GM12878 (cell line): ENCODE data around the gene FLT4. TPM values are rescaled to one million over a fixed set of nuclear protein-coding genes. Genes with fewer than 3 reads are reported as not detected.

ENCODE experiments used
- ATAC-seq: fragments of 200-7000 bp; cut with Tn5 transposase; 3 replicates; pipeline ENCODE4 v1.9.1; 2020; ENCODE audit warnings: mild to moderate bottlenecking, moderate library complexity
- BruUV-seq: library from RNA; stranded (reverse); fragments of 400-500 nt; replicated peaks from 2 replicates; lab custom pipeline; 2021; lab: Mats Ljungman, UMichigan
- CTCF ChIA-PET: fragments of 300-600 bp; sonication (Branson Sonifier 250); formaldehyde crosslinking; extraction: SDS; loops from one replicate; lab custom pipeline; 2021; ENCODE audit warnings: inconsistent platforms; lab: Yijun Ruan, JAX
- POLR2A ChIA-PET: fragments of 350-600 bp; formaldehyde crosslinking; extraction: SDS; loops from one replicate; lab custom pipeline; 2021; ENCODE audit warnings: inconsistent platforms; lab: Charles Lee
- RAD21 ChIA-PET: fragments of 300-600 bp; sonication (Branson Sonifier 250); formaldehyde crosslinking; loops from one replicate; lab custom pipeline; 2023; ENCODE audit warnings: antibody characterized with exemption; ENCODE audit not compliant: unreplicated experiment; lab: Charles Lee
- SMC1A ChIA-PET: fragments of 300-600 bp; sonication (Branson Sonifier 250); formaldehyde crosslinking; loops from one replicate; lab custom pipeline; 2023; ENCODE audit not compliant: unreplicated experiment, uncharacterized antibody; lab: Charles Lee
- DNase-seq: peaks from one replicate; pipeline ENCODE4 v3.0.0-alpha.2; 2011; ENCODE audit warnings: low read depth, low spot score
- FAIRE-seq: peaks from 3 replicates; lab custom pipeline; 2011; peaks lifted over from hg19 to GRCh38; lab: Jason Lieb, UNC
- H2AFZ ChIP-seq: 2 replicates; pipeline ENCODE4 v1.6.0; 2011; ENCODE audit warnings: low read depth, low read length, control low read depth; ENCODE audit not compliant: control insufficient read depth
- H3K27ac ChIP-seq: 2 replicates; pipeline ENCODE4 v1.5.1; 2011; ENCODE audit warnings: control low read depth; ENCODE audit not compliant: control insufficient read depth, insufficient read depth
- H3K27me3 ChIP-seq, 2 experiments: replicated peaks in 1 of 2; 2 replicates each; pipeline versions ENCODE4 v1.6.0 to v1.6.1; 2011; ENCODE audit warnings: low read length in 1 of 2; ENCODE audit not compliant: control insufficient read depth in 2 of 2, insufficient read depth in 2 of 2
- H3K36me3 ChIP-seq, 2 experiments: 2 replicates each; pipeline ENCODE4 v1.5.1; 2011; ENCODE audit warnings: low read length in 1 of 2; ENCODE audit not compliant: control insufficient read depth in 2 of 2, insufficient read depth in 2 of 2
- H3K4me1 ChIP-seq: 2 replicates; pipeline ENCODE4 v1.6.1; 2011; ENCODE audit warnings: mild to moderate bottlenecking, low read length, moderate library complexity, mixed read lengths; ENCODE audit not compliant: control insufficient read depth, insufficient read depth
- H3K4me2 ChIP-seq: 2 replicates; pipeline ENCODE4 v1.6.0; 2011; ENCODE audit warnings: control low read depth; ENCODE audit not compliant: control insufficient read depth, insufficient read depth
- H3K4me3 ChIP-seq: fragments of 200-600 bp; sonication (generic); 2 replicates; pipeline ENCODE4 v1.5.1; 2016
- H3K79me2 ChIP-seq: 2 replicates; pipeline ENCODE4 v1.6.0; 2011; ENCODE audit warnings: low read length; ENCODE audit not compliant: control insufficient read depth, insufficient read depth
- H3K9ac ChIP-seq: 2 replicates; pipeline ENCODE4 v1.8.0; 2011; ENCODE audit warnings: low read length, control low read depth, mixed read lengths; ENCODE audit not compliant: control insufficient read depth, insufficient read depth
- H3K9me3 ChIP-seq: replicated peaks from 3 replicates; pipeline ENCODE4 v1.5.1; 2011; ENCODE audit warnings: mild to moderate bottlenecking, low read length; ENCODE audit not compliant: control insufficient read depth, insufficient read depth
- H4K20me1 ChIP-seq: 2 replicates; pipeline ENCODE4 v1.6.0; 2011; ENCODE audit not compliant: control insufficient read depth, insufficient read depth
- BRCA1 ChIP-seq: IDR thresholded peaks from 2 replicates; pipeline ENCODE4 v1.6.1; 2011; ENCODE audit warnings: low read depth, low read length, improper control_type of control experiment
- CHD2 ChIP-seq: IDR thresholded peaks from 2 replicates; pipeline ENCODE4 v1.6.1; 2011; ENCODE audit warnings: low read depth, low read length, improper control_type of control experiment, borderline replicate concordance
- CHD4 ChIP-seq: fragments of 200-600 bp; sonication (generic); IDR thresholded peaks from 2 replicates; pipeline ENCODE4 v1.6.1; 2016; ENCODE audit warnings: mild to moderate bottlenecking
- EGR1 ChIP-seq, 2 experiments: IDR thresholded peaks; 1 replicate in 1 of 2; 2 replicates in 1 of 2; pipeline ENCODE4 v1.6.1; 2011 to 2012; ENCODE audit warnings: low read depth in 2 of 2, low read length in 2 of 2, borderline replicate concordance in 1 of 2, mild to moderate bottlenecking in 1 of 2, moderate library complexity in 1 of 2
- IRF4 ChIP-seq: IDR thresholded peaks from 2 replicates; pipeline ENCODE4 v1.6.1; 2011; ENCODE audit warnings: low read depth, low read length
- IRF5 ChIP-seq: fragments of 450-650 bp; IDR thresholded peaks from 2 replicates; pipeline ENCODE4 v1.6.1; 2017; ENCODE audit warnings: borderline replicate concordance
- NBN ChIP-seq: fragments of 450-650 bp; IDR thresholded peaks from 2 replicates; pipeline ENCODE4 v1.6.1; 2016
- NR2C1 ChIP-seq: fragments of 450-650 bp; IDR thresholded peaks from 2 replicates; pipeline ENCODE4 v1.6.1; 2017; ENCODE audit warnings: antibody characterized with exemption, mild to moderate bottlenecking, moderate library complexity
- PAX5 ChIP-seq: IDR thresholded peaks from 2 replicates; pipeline ENCODE4 v1.6.1; 2011; ENCODE audit warnings: low read depth, low read length, borderline replicate concordance
- PML ChIP-seq: IDR thresholded peaks from 2 replicates; pipeline ENCODE4 v1.6.1; 2012; ENCODE audit warnings: low read length, inconsistent platforms
- RBBP5 ChIP-seq: fragments of 200-600 bp; sonication (generic); conservative IDR thresholded peaks from 2 replicates; pipeline ENCODE4 v1.6.1; 2016
- STAT1 ChIP-seq: fragments of 450-650 bp; conservative IDR thresholded peaks from 2 replicates; pipeline ENCODE4 v1.6.1; 2014; ENCODE audit warnings: antibody characterized with exemption, mild to moderate bottlenecking
- STAT3 ChIP-seq: IDR thresholded peaks from 2 replicates; pipeline ENCODE4 v1.6.1; 2011; ENCODE audit warnings: low read depth, low read length, improper control_type of control experiment
- TARDBP ChIP-seq: IDR thresholded peaks from 2 replicates; pipeline ENCODE4 v1.6.1; 2016; ENCODE audit warnings: borderline replicate concordance
- ZBTB11 ChIP-seq: fragments of 450-650 bp; formaldehyde crosslinking; IDR thresholded peaks from 2 replicates; pipeline ENCODE4 v1.5.0; 2022; ENCODE audit warnings: mild to moderate bottlenecking, missing genetic modification characterization
- ZBTB33 ChIP-seq: fragments of 450-650 bp; IDR thresholded peaks from 2 replicates; pipeline ENCODE4 v1.6.1; 2017; ENCODE audit warnings: mild to moderate bottlenecking
- ZNF217 ChIP-seq: fragments of 450-650 bp; IDR thresholded peaks from 2 replicates; pipeline ENCODE4 v1.6.1; 2017; ENCODE audit warnings: antibody characterized with exemption, mild to moderate bottlenecking
- ZSCAN29 ChIP-seq: fragments of 450-650 bp; IDR thresholded peaks from 2 replicates; pipeline ENCODE4 v1.6.1; 2017; ENCODE audit warnings: mild to moderate bottlenecking, moderate library complexity
- WGBS: methylation state at CpG from one replicate; pipeline ENCODE4 v1.1.6; 2016; ENCODE audit warnings: low lambda C conversion rate; ENCODE audit not compliant: insufficient replicate concordance, insufficient coverage; ENCODE audit errors: missing lambda C conversion rate; 5-methylcytosine and 5-hydroxymethylcytosine counted together
- in situ Hi-C: fragments of 300-500 bp; cut with MboI; formaldehyde crosslinking; loops from 9 replicates; pipeline ENCODE4 v1.14.3; 2018; ENCODE audit warnings: mixed read lengths
- intact Hi-C: fragments of 100-400 bp; cut with micrococcal nuclease; formaldehyde crosslinking; loops from one replicate; pipeline ENCODE4 v1.14.2; 2022; ENCODE audit not compliant: unreplicated experiment
- polyA plus RNA-seq, 11 experiments: library from polyadenylated mRNA; depleted of rRNA in 4 of 11; unstranded in 6 of 11; stranded (reverse) in 5 of 11; fragments of >200 nt; fragmentation: Nextera tagmentation in 4 of 11; fragmentation: Illumina TruSeq in 1 of 11; extraction: Ambion mirVana in 4 of 11; extraction: Trizol in 1 of 11; gene quantifications; 1 replicate in 1 of 11; 2 replicates in 10 of 11; pipeline versions ENCODE4 v1.2.1 to v1.2.3, GENCODE V29; 2011 to 2016; ENCODE audit warnings: inconsistent platforms in 2 of 11, missing spikeins in 2 of 11, low read depth in 1 of 11
- total RNA-seq, 4 experiments: library from RNA; depleted of rRNA in 3 of 4; stranded (reverse); fragments of >200 nt in 3 of 4; fragmentation: Illumina TruSeq in 1 of 4; extraction: Trizol in 1 of 4; gene quantifications; 2 replicates each; pipeline versions ENCODE4 v1.2.1 to v1.2.3, GENCODE V29; 2013 to 2021

Gene FLT4
- total and polyA plus RNA-seq, 10 of the 15 experiments (the other 5 are each of a cell fraction or from before 2014, with no cell fraction given), result 0.18 TPM; not detected in 9

- no peak for TF ChIP-seq IRF5
Observed at GRCh38 chr5:180596668-180597231, 52.6 kb downstream of the FLT4 start (continued).

GRCh38 chr5:180596115-180596667, 53.2 kb downstream of the FLT4 start:
- H3K36me3 ChIP-seq, result no peaks in the 10 kb centered on the region
- H3K27ac ChIP-seq, result no peak overlapping the region
- CTCF ChIA-PET, result no interaction called here
- 62% methylated on average over 12 of the region's 12 CpGs for WGBS
- RAD21 ChIA-PET, result no interaction called here
- ATAC-seq (no peak), FAIRE-seq (no peak), DNase-seq (no peak)
- H2AFZ ChIP-seq, result no peak overlapping the region
- H3K9ac ChIP-seq, result no peak overlapping the region
- H3K9me3 ChIP-seq, result no peaks in the 10 kb centered on the region
- in situ Hi-C loops, result no loop called here
- no peak overlapping the region for H3K4me3 ChIP-seq
- POLR2A ChIA-PET, result no interaction called here
- no TSS peak for BruUV-seq
- no peaks in the 10 kb centered on the region for H3K27me3 ChIP-seq
- H3K4me2 ChIP-seq, result no peak overlapping the region
- intact Hi-C loops, result no loop called here
- H4K20me1 ChIP-seq, result no peaks in the 10 kb centered on the region
- no peaks in the 10 kb centered on the region for H3K79me2 ChIP-seq
- SMC1A ChIA-PET, result no interaction called here
- no peaks in the 10 kb centered on the region for H3K4me1 ChIP-seq
- TF ChIP-seq PAX5 (no peak), STAT3 (no peak), NBN (no peak), CHD4 (no peak), EGR1 (IDR thresholded peaks at IDR 0.05; ENCODE audit: borderline replicate concordance in 1 of 2, low read depth in 2 of 2, low read length in 2 of 2) (no peak), RBBP5 (no peak), BRCA1 (no peak), ZBTB33 (no peak), ZBTB11 (CRISPR knock-in tag) (no peak), PML (no peak), STAT1 (no peak), ZSCAN29 (no peak), ZNF217 (no peak), TARDBP (no peak), CHD2 (no peak), NR2C1 (no peak), IRF4 (no peak)
